Putamen (tissue), 1 donor: ENCODE data around the gene P2RY6.

Experiments
- DNase-seq: peaks from one replicate; pipeline ENCODE4 v3.0.0-alpha.2; 2016; ENCODE audit warnings: low spot score

P2RY6 gene

GRCh38 chr11:73316422-73316821 lies 44.3 kb downstream of the P2RY6 start:
- DNase-seq, result no peak

GRCh38 chr11:73317373-73317772 lies 45.2 kb downstream of the P2RY6 start:
- peak; percentile 78 for DNase-seq

- DNase-seq, result no peak
Measured at GRCh38 chr11:73317803-73318202, 45.7 kb downstream of the P2RY6 start.

- no peak for DNase-seq
Measured at GRCh38 chr11:73318501-73319011, 46.4 kb downstream of the P2RY6 start.

GRCh38 chr11:73320763-73321603 lies 48.8 kb downstream of the P2RY6 start:
- no peak for DNase-seq

- DNase-seq, result no peak
Measured at GRCh38 chr11:73321604-73322381, 49.7 kb downstream of the P2RY6 start.

- no peak for DNase-seq
Measured at GRCh38 chr11:73322382-73323306, 50.5 kb downstream of the P2RY6 start.

GRCh38 chr11:73323464-73323863 lies 51.3 kb downstream of the P2RY6 start:
- DNase-seq, result no peak

GRCh38 chr11:73324116-73324515 lies 52.0 kb downstream of the P2RY6 start:
- DNase-seq, result no peak

GRCh38 chr11:73324665-73325035 lies 52.5 kb downstream of the P2RY6 start:
- no peak for DNase-seq

- no peak for DNase-seq
Measured at GRCh38 chr11:73325036-73325981, 53.2 kb downstream of the P2RY6 start.

- no peak for DNase-seq
Measured at GRCh38 chr11:73326929-73327811, 55.0 kb downstream of the P2RY6 start.

- no peak for DNase-seq
Measured at GRCh38 chr11:73327812-73328364, 55.8 kb downstream of the P2RY6 start.

- no peak for DNase-seq
Measured at GRCh38 chr11:73330569-73331093, 58.5 kb downstream of the P2RY6 start.

- no peak for DNase-seq
Measured at GRCh38 chr11:73331138-73331916, 59.2 kb downstream of the P2RY6 start.

- DNase-seq, result no peak
Measured at GRCh38 chr11:73333173-73333572, 61.0 kb downstream of the P2RY6 start.

GRCh38 chr11:73333640-73334383 lies 61.7 kb downstream of the P2RY6 start:
- DNase-seq, result no peak
